ENCODE results near the gene PPP2R2D. TPM values are rescaled to one million over a fixed set of nuclear protein-coding genes. Genes with fewer than 3 reads are reported as not detected.

The PPP2R2D gene
- total RNA-seq, 6 experiments from 2014 or later: 10.9 to 16.6 (median 14.3) TPM

DNA sequence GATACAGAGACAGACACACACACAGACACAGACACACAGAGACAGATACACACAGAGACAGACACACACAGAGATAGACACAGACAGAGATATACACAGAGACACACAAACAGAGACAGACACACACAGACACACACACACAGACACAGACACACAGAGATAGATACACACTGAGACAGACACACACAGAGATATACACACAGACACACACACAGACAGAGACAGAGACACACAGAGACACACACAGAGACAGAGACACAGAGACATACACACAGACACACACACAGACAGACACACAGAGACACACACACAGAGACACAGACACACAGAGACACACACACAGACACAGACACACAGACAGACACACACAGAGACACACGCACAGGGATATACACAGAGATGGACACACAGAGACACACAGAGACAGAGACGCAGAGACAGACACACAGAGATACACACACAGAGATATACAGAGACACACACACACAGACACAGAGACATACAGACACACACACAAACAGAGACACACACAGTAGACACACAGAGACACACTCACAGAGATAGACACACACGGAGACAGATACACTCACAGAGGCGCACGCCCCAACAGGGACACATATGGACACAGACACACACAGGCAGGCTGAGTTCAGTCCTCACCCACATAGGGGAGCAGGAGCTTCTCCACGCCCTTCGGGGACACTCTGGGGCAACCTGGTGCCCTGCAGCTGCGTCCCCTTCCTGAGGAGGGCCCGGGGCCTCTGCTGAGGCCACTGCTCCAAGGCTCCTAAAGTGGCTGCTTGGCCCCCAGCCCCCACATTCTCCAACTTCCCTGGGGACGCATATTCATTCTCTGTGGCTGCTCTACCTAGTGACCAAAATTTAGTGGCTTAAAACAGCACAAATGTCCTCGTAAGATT, 10.3 kb upstream of the PPP2R2D start:
- Histone ChIP-seq H3K4me1 (no peaks in the 10 kb centered on the region), H3K36me3 (no peaks in the 10 kb centered on the region), H3K27me3 (no peaks in the 10 kb centered on the region), H3K9me3 (no peaks in the 10 kb centered on the region), H3K4me3 (no peak overlapping the region), H3K27ac (no peak overlapping the region)
- no peak for TF ChIP-seq POLR2A (IDR thresholded peaks at IDR 0.05)
- TF ChIP-seq, protein P1, sequence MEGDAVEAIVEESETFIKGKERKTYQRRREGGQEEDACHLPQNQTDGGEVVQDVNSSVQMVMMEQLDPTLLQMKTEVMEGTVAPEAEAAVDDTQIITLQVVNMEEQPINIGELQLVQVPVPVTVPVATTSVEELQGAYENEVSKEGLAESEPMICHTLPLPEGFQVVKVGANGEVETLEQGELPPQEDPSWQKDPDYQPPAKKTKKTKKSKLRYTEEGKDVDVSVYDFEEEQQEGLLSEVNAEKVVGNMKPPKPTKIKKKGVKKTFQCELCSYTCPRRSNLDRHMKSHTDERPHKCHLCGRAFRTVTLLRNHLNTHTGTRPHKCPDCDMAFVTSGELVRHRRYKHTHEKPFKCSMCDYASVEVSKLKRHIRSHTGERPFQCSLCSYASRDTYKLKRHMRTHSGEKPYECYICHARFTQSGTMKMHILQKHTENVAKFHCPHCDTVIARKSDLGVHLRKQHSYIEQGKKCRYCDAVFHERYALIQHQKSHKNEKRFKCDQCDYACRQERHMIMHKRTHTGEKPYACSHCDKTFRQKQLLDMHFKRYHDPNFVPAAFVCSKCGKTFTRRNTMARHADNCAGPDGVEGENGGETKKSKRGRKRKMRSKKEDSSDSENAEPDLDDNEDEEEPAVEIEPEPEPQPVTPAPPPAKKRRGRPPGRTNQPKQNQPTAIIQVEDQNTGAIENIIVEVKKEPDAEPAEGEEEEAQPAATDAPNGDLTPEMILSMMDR (IDR thresholded peaks at IDR 0.05): no peak
- intact Hi-C loops (cut with DNase I): loop anchor here in 1 of 2 donors (10.0 kb wide), 1 partner anchor 254 kb away; no protein-coding TSS in a partner anchor
- ATAC-seq (peak in 1 of 4 donors; percentile 16), DNase-seq (no peak)
- WGBS (ENCODE audit: insufficient coverage, low coverage, low lambda C conversion rate, missing lambda C conversion rate): 80% methylated on average over 1 of the region's 11 CpGs

DNA sequence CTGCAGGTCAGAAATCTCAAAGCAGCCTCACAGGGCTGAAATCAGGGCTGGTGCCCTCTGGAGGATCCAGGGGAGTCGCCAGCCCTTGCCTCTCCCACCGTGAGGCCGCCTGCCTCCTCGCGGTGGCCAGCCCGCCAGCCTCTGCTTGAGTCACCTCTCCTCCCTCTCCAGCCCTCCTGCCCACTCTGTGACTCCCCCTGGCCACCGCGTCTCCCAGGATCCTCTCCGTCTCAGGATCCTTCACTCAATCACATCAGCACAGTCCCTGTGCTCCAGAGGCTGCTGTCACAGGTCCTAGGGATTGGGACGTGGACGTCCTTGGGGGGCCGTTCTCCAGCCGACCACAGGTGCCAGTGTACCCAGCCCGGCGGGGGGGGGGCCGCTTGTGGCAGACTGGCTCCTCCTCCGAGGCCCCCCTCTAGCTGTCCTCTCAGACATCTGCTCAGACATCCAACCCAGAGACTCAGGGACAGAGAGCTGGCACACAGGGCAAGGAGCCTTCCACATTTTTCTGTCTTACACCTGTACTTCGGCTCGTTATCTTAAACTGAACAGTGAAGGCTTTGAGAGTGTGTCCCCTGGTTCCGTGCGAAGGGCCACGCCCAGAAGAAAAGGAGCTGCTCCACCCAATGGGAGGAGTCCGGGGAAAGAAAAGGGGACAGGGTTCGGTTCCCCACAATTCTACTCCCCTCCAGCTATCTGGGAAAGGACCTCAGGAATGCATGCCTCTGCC, 9.4 kb upstream of the PPP2R2D start:
- no peak overlapping the region for H3K27ac ChIP-seq
- H3K36me3 ChIP-seq: no peaks in the 10 kb centered on the region
- H3K9me3 ChIP-seq: no peaks in the 10 kb centered on the region
- intact Hi-C loops (cut with DNase I): loop anchor here in 1 of 2 donors (10.0 kb wide), 1 partner anchor 253 kb away; no protein-coding TSS in a partner anchor
- DNase-seq: no peak
- H3K4me3 ChIP-seq: no peak overlapping the region
- H3K4me1 ChIP-seq: no peaks in the 10 kb centered on the region
- ATAC-seq: peak in 3 of 4 donors; percentile 23 to 32 (median 28)
- H3K27me3 ChIP-seq: no peaks in the 10 kb centered on the region
- WGBS (ENCODE audit: insufficient coverage, low coverage, low lambda C conversion rate, missing lambda C conversion rate): 65% methylated on average over 6 of the region's 24 CpGs
- TF ChIP-seq, protein P1 (IDR thresholded peaks at IDR 0.05): no peak

DNA sequence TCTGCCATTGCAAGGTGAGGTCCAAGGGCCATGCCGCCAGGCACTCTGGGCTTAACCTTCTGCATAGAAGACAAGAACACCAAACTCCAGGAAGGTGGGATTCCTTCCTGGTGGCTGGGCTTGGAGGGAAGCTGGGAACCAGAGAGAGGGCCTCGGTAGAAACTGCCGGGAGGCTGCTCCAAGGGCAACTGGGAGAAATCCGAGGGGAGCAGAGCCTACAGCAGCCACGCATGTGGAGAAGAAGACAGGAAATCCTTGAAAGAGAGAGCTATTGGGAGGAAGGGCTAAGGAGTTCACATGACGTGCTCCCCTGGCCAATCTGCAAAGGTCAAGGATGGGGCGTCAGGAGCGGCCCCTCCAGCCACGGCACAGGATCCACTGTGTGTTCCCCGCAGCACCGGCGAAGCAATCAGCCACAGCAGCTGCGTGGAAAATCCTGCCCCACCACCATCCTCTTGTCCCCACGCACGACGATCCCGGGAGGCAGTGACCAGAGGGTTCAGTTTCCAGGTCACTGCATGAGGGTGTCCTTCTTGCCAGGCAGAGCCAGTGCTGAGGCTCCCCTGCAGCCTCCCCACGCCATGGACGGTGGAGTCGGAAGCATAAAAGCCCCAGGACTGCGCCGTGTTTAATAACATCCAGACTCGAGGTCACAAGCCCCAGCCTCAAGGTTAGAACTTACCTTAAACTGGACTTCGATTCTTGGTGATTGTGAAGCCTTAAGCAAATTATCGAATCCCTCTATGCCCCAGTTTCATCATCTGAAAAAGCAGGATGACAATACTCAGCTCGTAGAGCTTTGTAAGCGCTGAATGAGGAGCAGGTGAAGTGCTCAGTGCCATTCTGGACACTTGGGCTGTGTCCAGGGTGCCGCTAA, 8.6 kb upstream of the PPP2R2D start:
- 49% methylated on average over 9 of the region's 28 CpGs for WGBS (ENCODE audit: insufficient coverage, low coverage, low lambda C conversion rate, missing lambda C conversion rate)
- intact Hi-C loops (cut with DNase I): loop anchor here in 1 of 2 donors (10.0 kb wide), 1 partner anchor 253 kb away; no protein-coding TSS in a partner anchor
- Histone ChIP-seq H3K4me1 (no peaks in the 10 kb centered on the region), H3K9me3 (no peaks in the 10 kb centered on the region), H3K27me3 (no peaks in the 10 kb centered on the region), H3K27ac (no peak overlapping the region), H3K4me3 (no peak overlapping the region), H3K36me3 (no peaks in the 10 kb centered on the region)
- no peak for DNase-seq
- ATAC-seq: no peak
- TF ChIP-seq, protein P1 (IDR thresholded peaks at IDR 0.05): no peak
- no peak for TF ChIP-seq POLR2A (IDR thresholded peaks at IDR 0.05)

Measured in right lobe of liver (tissue), 6 donors.